ENCODE data around the gene SLC2A9.

The SLC2A9 gene

DNA sequence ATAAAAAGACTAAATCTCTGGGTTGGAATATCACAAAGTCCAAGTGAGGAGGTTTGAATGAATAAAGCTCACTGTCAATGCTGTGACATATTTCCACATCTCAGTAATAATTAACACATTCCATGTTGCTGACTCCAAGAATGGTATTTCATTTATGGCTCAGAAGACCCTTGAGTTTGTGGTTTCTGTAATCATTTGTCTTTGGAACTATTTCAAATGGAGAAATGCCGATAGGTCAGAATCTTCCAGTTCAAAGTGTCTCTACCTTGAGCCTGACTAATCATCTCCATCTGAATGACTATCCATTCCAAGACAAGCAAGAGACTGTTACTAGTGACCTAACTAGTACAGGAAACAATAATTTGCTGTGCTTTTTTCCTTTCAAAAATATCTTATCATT, 24.2 kb upstream of the SLC2A9 start:
- Histone ChIP-seq H3F3A (ENCODE audit: insufficient read depth) (no peaks in the 10 kb centered on the region), H3K79me2 (ENCODE audit: insufficient read depth, low read length) (no peaks in the 10 kb centered on the region), H3K9me3 (ENCODE audit: insufficient read depth, low read length) (0 out of 2 replicates have a peak, but pooled peaks cover 5% of the 10 kb centered on the region), H3K9ac (ENCODE audit: low read length) (no peak overlapping the region), H4K20me1 (ENCODE audit: low read depth, low read length) (no peaks in the 10 kb centered on the region), H3K4me3 (ENCODE audit: insufficient read depth, low read length, poor library complexity, severe bottlenecking) (no peak overlapping the region), H2AFZ (ENCODE audit: low read depth, low read length, severe bottlenecking) (no peak overlapping the region), H3K9me2 (replicated peaks; ENCODE audit: insufficient read depth, low read length) (no peaks in the 10 kb centered on the region), H3K27ac (ENCODE audit: low read depth, low read length) (no peak overlapping the region), H3K4me2 (ENCODE audit: low read depth, low read length, poor library complexity, severe bottlenecking) (no peak overlapping the region), H3K36me3 (ENCODE audit: low read length) (no peaks in the 10 kb centered on the region), H3K27me3 (ENCODE audit: low read length) (no peaks in the 10 kb centered on the region)
- TF ChIP-seq EZH2phosphoT487 (conservative IDR thresholded peaks at IDR 0.05; ENCODE audit: low read length): no peak
- TF ChIP-seq, protein P1, sequence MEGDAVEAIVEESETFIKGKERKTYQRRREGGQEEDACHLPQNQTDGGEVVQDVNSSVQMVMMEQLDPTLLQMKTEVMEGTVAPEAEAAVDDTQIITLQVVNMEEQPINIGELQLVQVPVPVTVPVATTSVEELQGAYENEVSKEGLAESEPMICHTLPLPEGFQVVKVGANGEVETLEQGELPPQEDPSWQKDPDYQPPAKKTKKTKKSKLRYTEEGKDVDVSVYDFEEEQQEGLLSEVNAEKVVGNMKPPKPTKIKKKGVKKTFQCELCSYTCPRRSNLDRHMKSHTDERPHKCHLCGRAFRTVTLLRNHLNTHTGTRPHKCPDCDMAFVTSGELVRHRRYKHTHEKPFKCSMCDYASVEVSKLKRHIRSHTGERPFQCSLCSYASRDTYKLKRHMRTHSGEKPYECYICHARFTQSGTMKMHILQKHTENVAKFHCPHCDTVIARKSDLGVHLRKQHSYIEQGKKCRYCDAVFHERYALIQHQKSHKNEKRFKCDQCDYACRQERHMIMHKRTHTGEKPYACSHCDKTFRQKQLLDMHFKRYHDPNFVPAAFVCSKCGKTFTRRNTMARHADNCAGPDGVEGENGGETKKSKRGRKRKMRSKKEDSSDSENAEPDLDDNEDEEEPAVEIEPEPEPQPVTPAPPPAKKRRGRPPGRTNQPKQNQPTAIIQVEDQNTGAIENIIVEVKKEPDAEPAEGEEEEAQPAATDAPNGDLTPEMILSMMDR (IDR thresholded peaks at IDR 0.05; ENCODE audit: insufficient read depth, low read length, poor library complexity, severe bottlenecking): no peak

DNA sequence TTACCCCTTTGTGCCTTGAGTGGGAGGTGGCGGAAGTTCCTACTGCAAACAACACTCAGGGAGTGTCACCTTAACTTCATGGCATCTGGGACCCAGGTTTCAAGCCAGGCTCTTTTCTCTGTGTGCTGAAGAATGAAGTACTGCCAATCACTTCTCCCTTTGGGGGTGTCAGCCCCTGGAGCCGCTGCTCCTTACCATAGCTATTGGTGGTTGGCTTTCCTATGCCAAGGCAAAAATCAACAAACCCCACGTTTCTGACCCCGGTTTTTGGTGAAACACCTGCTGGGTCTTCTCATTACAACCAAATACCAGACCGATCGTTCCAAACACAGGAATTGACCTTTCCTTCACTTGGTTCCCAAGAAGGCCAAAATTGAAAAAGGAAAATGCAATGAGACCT, 19.7 kb upstream of the SLC2A9 start:
- Histone ChIP-seq H4K20me1 (ENCODE audit: low read depth, low read length) (no peaks in the 10 kb centered on the region), H3K4me3 (ENCODE audit: insufficient read depth, low read length, poor library complexity, severe bottlenecking) (no peak overlapping the region), H2AFZ (ENCODE audit: low read depth, low read length, severe bottlenecking) (no peak overlapping the region), H3F3A (ENCODE audit: insufficient read depth) (no peaks in the 10 kb centered on the region), H3K9me3 (ENCODE audit: insufficient read depth, low read length) (0 out of 2 replicates have a peak, but pooled peaks cover 5% of the 10 kb centered on the region), H3K9me2 (replicated peaks; ENCODE audit: insufficient read depth, low read length) (no peaks in the 10 kb centered on the region), H3K36me3 (ENCODE audit: low read length) (no peaks in the 10 kb centered on the region), H3K9ac (ENCODE audit: low read length) (no peak overlapping the region), H3K4me2 (ENCODE audit: low read depth, low read length, poor library complexity, severe bottlenecking) (no peak overlapping the region), H3K27me3 (ENCODE audit: low read length) (no peaks in the 10 kb centered on the region), H3K79me2 (ENCODE audit: insufficient read depth, low read length) (no peaks in the 10 kb centered on the region), H3K27ac (ENCODE audit: low read depth, low read length) (no peak overlapping the region)
- TF ChIP-seq, protein P1 (IDR thresholded peaks at IDR 0.05; ENCODE audit: insufficient read depth, low read length, poor library complexity, severe bottlenecking): no peak
- no peak for TF ChIP-seq EZH2phosphoT487 (conservative IDR thresholded peaks at IDR 0.05; ENCODE audit: low read length)

DNA sequence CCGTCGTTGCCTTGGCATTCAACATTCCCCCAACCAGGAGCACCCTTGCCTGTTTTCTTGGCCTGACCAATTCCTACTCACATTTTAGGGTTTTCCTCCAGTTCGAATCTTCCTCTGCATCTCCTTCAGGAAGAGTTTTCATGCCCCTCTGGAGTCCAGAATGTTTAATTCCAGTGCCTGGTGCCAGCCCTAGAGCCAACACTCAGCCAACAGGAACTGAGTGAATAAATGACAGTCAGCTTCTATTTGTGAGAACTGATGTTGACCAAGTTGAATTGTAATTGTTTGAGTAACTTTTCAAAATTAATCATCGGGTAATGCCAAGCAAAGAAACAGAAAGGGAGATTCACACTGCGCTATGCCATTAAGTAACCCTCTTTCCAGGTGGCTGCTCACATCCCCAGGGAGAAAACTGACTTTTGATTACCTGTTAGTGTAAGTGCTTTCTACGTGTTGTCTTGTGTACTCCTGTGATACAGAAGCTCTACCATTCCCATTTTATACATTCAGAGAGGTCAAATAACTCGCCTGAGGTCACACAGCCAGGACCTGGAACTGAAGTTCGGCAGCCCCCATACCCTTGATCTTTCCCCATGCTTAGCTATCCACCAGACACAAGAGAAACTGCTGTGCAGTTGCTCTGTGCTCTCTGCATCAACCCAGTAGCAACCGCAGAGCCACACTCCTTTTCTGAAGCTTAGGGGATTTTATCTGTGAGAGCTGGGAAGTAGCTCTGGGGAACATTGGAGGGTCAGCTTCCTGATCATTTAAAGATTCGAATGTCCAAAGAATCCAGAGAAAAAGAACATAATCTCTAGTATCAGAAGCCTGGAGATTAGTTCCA, 19.0 kb upstream of the SLC2A9 start:
- Histone ChIP-seq H3F3A (ENCODE audit: insufficient read depth) (no peaks in the 10 kb centered on the region), H3K9me3 (ENCODE audit: insufficient read depth, low read length) (0 out of 2 replicates have a peak, but pooled peaks cover 5% of the 10 kb centered on the region), H3K9me2 (replicated peaks; ENCODE audit: insufficient read depth, low read length) (no peaks in the 10 kb centered on the region), H3K27ac (ENCODE audit: low read depth, low read length) (no peak overlapping the region), H3K9ac (ENCODE audit: low read length) (no peak overlapping the region), H3K4me3 (ENCODE audit: insufficient read depth, low read length, poor library complexity, severe bottlenecking) (no peak overlapping the region), H4K20me1 (ENCODE audit: low read depth, low read length) (no peaks in the 10 kb centered on the region), H2AFZ (ENCODE audit: low read depth, low read length, severe bottlenecking) (no peak overlapping the region), H3K36me3 (ENCODE audit: low read length) (no peaks in the 10 kb centered on the region), H3K4me2 (ENCODE audit: low read depth, low read length, poor library complexity, severe bottlenecking) (no peak overlapping the region), H3K79me2 (ENCODE audit: insufficient read depth, low read length) (no peaks in the 10 kb centered on the region), H3K27me3 (ENCODE audit: low read length) (no peaks in the 10 kb centered on the region)
- TF ChIP-seq EZH2phosphoT487 (conservative IDR thresholded peaks at IDR 0.05; ENCODE audit: low read length): no peak
- TF ChIP-seq, protein P1 (IDR thresholded peaks at IDR 0.05; ENCODE audit: insufficient read depth, low read length, poor library complexity, severe bottlenecking): no peak

Data from SU-DHL-6 (cell line).